ENCODE measurements around the gene MRPS15. TPM values are rescaled to one million over a fixed set of nuclear protein-coding genes. Genes with fewer than 3 reads are reported as not detected.
A peak's percentile ranks its signal among the peaks of the same experiment; 100 is the strongest.

Gene MRPS15
- total RNA-seq (2014; rRNA removed; shearing (Covaris generic)): 112 and 114 TPM in 2 replicates
- 116 and 119 TPM in 2 replicates for total RNA-seq (2022)
- percentile 84 among the genes with signal in this experiment for Bru-seq, nascent RNA
- BruChase-seq, experiment 1, labeled RNA remaining after a 6-hour chase: percentile 91 among the genes with signal in this experiment
- percentile 86 among the genes with signal in this experiment for BruChase-seq, experiment 2, labeled RNA remaining after a 2-hour chase
- long read RNA-seq, transcript MRPS15-201 (8 exons, 1,006 nt): major isoform, 130 of 147 reads
- long read RNA-seq, partial matches to known transcripts: 1 of 147 reads
- long read RNA-seq, other reads (novel, unspliced or antisense): 12 of 147 reads

DNA sequence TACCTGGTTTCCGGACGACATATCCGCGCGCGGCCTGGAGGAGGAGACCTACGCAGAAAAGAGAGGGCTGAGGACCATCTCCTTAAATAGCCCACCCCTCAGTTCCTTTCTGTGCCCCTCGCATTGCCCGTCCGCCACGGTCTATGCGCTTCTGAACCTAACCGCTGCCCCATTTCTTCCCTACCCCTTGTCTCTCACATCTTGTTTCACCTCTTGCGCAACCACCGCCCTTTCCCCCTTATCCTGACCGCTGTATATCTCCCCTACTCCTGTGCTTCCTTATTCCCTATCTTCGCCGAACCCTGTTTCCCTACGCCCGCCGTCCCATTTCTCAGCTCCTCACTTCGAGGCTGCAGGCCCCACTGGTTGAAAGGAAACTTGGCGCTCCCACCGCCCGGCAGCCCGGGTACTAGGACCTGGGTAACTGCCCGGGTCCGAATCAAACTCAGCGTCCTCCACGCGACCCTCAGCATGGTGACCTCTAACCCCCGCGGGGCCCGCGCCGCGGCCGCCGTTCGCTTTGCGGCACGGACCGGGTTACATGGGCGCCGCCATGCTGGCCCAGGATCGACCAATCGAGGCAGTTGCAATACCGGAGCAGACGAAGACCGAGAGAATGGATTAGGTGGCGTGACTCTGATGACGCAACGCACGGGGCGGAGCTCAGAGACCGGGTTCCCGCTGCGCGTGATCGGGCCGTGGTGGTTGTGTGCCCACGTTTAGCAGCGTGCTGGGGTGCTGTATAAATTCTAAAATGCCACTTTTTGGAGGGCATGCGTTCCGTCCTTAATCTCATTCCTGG lies at the start of gene MRPS15:
TSS of gene MRPS15 (minus strand) at position 582 of the 802 bp plus-strand sequence. CDS start at position 473, 109 bp downstream.
- H3K36me3 ChIP-seq (ENCODE audit: insufficient read depth, low read length): peaks cover 35% of the 10 kb centered on the region
- ChIA-PET CTCF (ENCODE audit: unreplicated experiment) (no interaction called here), POLR2A (interaction anchor here (0.5 to 1.1 kb wide), 4 partner anchors 12 to 1212 kb away, joined by 3 read pairs; no protein-coding TSS in a partner anchor)
- no peak for TF ChIP-seq EZH2phosphoT487 (IDR thresholded peaks at IDR 0.05; ENCODE audit: borderline replicate concordance, low read depth, low read length)
- TF ChIP-seq CTCF (conservative IDR thresholded peaks at IDR 0.05; ENCODE audit: low read length): no peak
- H2AFZ ChIP-seq (ENCODE audit: low read length): peak within 1 kb of the TSS; percentile 77
- peak; percentile 95 for DNase-seq (ENCODE audit: low spot score)
- H3K9me3 ChIP-seq (ENCODE audit: low read length): no peaks in the 10 kb centered on the region
- H3K27ac ChIP-seq (ENCODE audit: low read depth, low read length, poor library complexity, severe bottlenecking): peak within 1 kb of the TSS; percentile 60
- no peaks in the 10 kb centered on the region for H3K9me2 ChIP-seq (ENCODE audit: insufficient read depth, low read length)
- intact Hi-C loops (cut with micrococcal nuclease; ENCODE audit: unreplicated experiment): no loop called here
- BruUV-seq (replicated peaks): no TSS peak
- peaks cover 27% of the 10 kb centered on the region for H3K4me1 ChIP-seq (ENCODE audit: insufficient read depth, low read length, poor library complexity, severe bottlenecking)
- H3K79me2 ChIP-seq (ENCODE audit: insufficient read depth, low read depth, low read length): peaks cover 25% of the 10 kb centered on the region
- H3K4me3 ChIP-seq (ENCODE audit: low read depth, low read length, poor library complexity, severe bottlenecking): peak within 1 kb of the TSS; percentile 100
- no peaks in the 10 kb centered on the region for H4K20me1 ChIP-seq (ENCODE audit: insufficient read depth, low read length)
- peak within 1 kb of the TSS; percentile 70 for H3K4me2 ChIP-seq (ENCODE audit: low read length)

DNA sequence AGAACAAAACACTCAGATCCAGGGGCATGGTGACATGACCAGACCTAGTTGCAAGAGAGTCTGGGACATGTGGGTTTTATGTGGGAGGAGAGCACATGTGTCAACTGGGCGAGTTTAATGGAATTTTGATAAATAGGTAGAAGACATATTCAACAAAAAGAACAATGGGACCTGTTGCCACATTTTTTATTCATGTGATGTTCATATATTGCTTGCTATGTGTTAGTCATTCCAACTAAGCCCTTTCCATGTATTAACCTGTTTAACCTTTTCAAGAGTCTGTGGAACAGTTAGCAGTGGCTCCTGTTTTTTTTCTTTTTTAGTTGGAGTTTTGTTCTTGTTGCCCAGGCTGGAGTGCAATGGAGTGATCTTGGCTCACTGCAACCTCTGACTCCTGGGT lies 48.7 kb upstream of the MRPS15 start:
- ChIA-PET POLR2A (no interaction called here), CTCF (ENCODE audit: unreplicated experiment) (no interaction called here)
- H3K4me2 ChIP-seq (ENCODE audit: low read length): no peak overlapping the region
- no peaks in the 10 kb centered on the region for H3K79me2 ChIP-seq (ENCODE audit: insufficient read depth, low read depth, low read length)
- H3K27ac ChIP-seq (ENCODE audit: low read depth, low read length, poor library complexity, severe bottlenecking): no peak overlapping the region
- H4K20me1 ChIP-seq (ENCODE audit: insufficient read depth, low read length): no peaks in the 10 kb centered on the region
- no peak for TF ChIP-seq CTCF (conservative IDR thresholded peaks at IDR 0.05; ENCODE audit: low read length)
- no peak for TF ChIP-seq EZH2phosphoT487 (IDR thresholded peaks at IDR 0.05; ENCODE audit: borderline replicate concordance, low read depth, low read length)
- DNase-seq (ENCODE audit: low spot score): no peak
- H3K9me2 ChIP-seq (ENCODE audit: insufficient read depth, low read length): no peaks in the 10 kb centered on the region
- H3K4me3 ChIP-seq (ENCODE audit: low read depth, low read length, poor library complexity, severe bottlenecking): no peak overlapping the region
- H3K9me3 ChIP-seq (ENCODE audit: low read length): no peaks in the 10 kb centered on the region
- no peak overlapping the region for H2AFZ ChIP-seq (ENCODE audit: low read length)
- no peaks in the 10 kb centered on the region for H3K36me3 ChIP-seq (ENCODE audit: insufficient read depth, low read length)
- intact Hi-C loops (cut with micrococcal nuclease; ENCODE audit: unreplicated experiment): no loop called here
- H3K4me1 ChIP-seq (ENCODE audit: insufficient read depth, low read length, poor library complexity, severe bottlenecking): no peaks in the 10 kb centered on the region
- no TSS peak for BruUV-seq (replicated peaks)
